ENCODE results near the gene TJP1.

DNA sequence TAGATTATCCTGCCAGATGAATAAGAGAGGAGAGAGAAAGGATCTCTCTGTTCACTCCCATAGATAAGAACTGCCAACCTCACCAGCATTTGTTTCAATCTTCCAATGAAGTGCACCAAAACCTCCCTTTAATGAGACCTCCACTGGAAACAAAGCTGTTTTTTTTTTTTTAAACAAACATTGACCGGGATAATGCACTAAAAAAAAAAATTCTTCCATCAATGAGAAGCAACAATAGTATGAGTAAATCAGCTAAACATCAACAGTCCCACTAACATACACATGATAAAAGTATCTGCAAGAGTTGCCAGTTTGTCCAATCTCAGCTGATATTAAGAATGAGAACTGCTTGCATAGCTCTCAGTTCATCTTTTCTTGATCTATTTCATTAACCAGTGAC, 19.9 kb downstream of the TJP1 start:
- TF ChIP-seq POLR2A (IDR thresholded peaks at IDR 0.05; ENCODE audit: control extremely low read depth in 1 of 2, low read depth in 2 of 2, low read length in 2 of 2) (no peak), FOSL1 (IDR thresholded peaks at IDR 0.05; ENCODE audit: insufficient read depth, low read depth, low read length) (no peak), POLR2AphosphoS5 (IDR thresholded peaks at IDR 0.05; ENCODE audit: low read depth, low read length) (no peak), JUN (IDR thresholded peaks at IDR 0.05; ENCODE audit: low read depth, low read length) (no peak)
- TF ChIP-seq, protein P1, sequence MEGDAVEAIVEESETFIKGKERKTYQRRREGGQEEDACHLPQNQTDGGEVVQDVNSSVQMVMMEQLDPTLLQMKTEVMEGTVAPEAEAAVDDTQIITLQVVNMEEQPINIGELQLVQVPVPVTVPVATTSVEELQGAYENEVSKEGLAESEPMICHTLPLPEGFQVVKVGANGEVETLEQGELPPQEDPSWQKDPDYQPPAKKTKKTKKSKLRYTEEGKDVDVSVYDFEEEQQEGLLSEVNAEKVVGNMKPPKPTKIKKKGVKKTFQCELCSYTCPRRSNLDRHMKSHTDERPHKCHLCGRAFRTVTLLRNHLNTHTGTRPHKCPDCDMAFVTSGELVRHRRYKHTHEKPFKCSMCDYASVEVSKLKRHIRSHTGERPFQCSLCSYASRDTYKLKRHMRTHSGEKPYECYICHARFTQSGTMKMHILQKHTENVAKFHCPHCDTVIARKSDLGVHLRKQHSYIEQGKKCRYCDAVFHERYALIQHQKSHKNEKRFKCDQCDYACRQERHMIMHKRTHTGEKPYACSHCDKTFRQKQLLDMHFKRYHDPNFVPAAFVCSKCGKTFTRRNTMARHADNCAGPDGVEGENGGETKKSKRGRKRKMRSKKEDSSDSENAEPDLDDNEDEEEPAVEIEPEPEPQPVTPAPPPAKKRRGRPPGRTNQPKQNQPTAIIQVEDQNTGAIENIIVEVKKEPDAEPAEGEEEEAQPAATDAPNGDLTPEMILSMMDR (IDR thresholded peaks at IDR 0.05; ENCODE audit: control extremely low read depth in 1 of 3, insufficient read depth in 1 of 3, low read depth in 1 of 3, low read length in 3 of 3), result no peak
- TF ChIP-seq, protein P2, sequence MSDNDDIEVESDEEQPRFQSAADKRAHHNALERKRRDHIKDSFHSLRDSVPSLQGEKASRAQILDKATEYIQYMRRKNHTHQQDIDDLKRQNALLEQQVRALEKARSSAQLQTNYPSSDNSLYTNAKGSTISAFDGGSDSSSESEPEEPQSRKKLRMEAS (IDR thresholded peaks at IDR 0.05), result no peak
